ENCODE data around the gene GRK5.

The GRK5 gene

GRCh38 chr10:119495021-119495505, 287.7 kb downstream of the GRK5 start:
- H3K27me3 ChIP-seq, result no peaks in the 10 kb centered on the region
- H3K27ac ChIP-seq, result no peak overlapping the region
- no peaks in the 10 kb centered on the region for H3K4me1 ChIP-seq
- no peak for TF ChIP-seq CTCF (IDR thresholded peaks at IDR 0.05)
- intact Hi-C loops (cut with DNase I; ENCODE audit: low total_unique reads), result no loop called here
- no peaks in the 10 kb centered on the region for H3K9me3 ChIP-seq
- no peaks in the 10 kb centered on the region for H3K36me3 ChIP-seq
- H3K4me3 ChIP-seq, result no peak overlapping the region
- no peak for DNase-seq

GRCh38 chr10:119495545-119495944, 288.2 kb downstream of the GRK5 start:
- H3K27ac ChIP-seq, result no peak overlapping the region
- TF ChIP-seq CTCF (IDR thresholded peaks at IDR 0.05), result no peak
- intact Hi-C loops (cut with DNase I; ENCODE audit: low total_unique reads), result no loop called here
- H3K4me3 ChIP-seq, result no peak overlapping the region
- no peak for DNase-seq
- H3K4me1 ChIP-seq, result no peaks in the 10 kb centered on the region
- no peaks in the 10 kb centered on the region for H3K36me3 ChIP-seq
- H3K27me3 ChIP-seq, result no peaks in the 10 kb centered on the region
- H3K9me3 ChIP-seq, result no peaks in the 10 kb centered on the region

GRCh38 chr10:119496273-119496672, 288.9 kb downstream of the GRK5 start:
- intact Hi-C loops (cut with DNase I; ENCODE audit: low total_unique reads), result no loop called here
- Histone ChIP-seq H3K4me3 (no peak overlapping the region), H3K4me1 (no peaks in the 10 kb centered on the region), H3K27ac (no peak overlapping the region), H3K27me3 (no peaks in the 10 kb centered on the region), H3K36me3 (no peaks in the 10 kb centered on the region), H3K9me3 (no peaks in the 10 kb centered on the region)
- DNase-seq, result no peak
- TF ChIP-seq CTCF (IDR thresholded peaks at IDR 0.05), result no peak

GRCh38 chr10:119497243-119497642, 289.9 kb downstream of the GRK5 start:
- no peak for TF ChIP-seq CTCF (IDR thresholded peaks at IDR 0.05)
- no peaks in the 10 kb centered on the region for H3K27me3 ChIP-seq
- no peaks in the 10 kb centered on the region for H3K36me3 ChIP-seq
- H3K4me1 ChIP-seq, result no peaks in the 10 kb centered on the region
- DNase-seq, result no peak
- no peak overlapping the region for H3K27ac ChIP-seq
- no peak overlapping the region for H3K4me3 ChIP-seq
- no peaks in the 10 kb centered on the region for H3K9me3 ChIP-seq
- intact Hi-C loops (cut with DNase I; ENCODE audit: low total_unique reads), result no loop called here

GRCh38 chr10:119498889-119499676, 291.7 kb downstream of the GRK5 start:
- Histone ChIP-seq H3K27me3 (no peaks in the 10 kb centered on the region), H3K4me1 (no peaks in the 10 kb centered on the region), H3K4me3 (no peak overlapping the region), H3K27ac (no peak overlapping the region), H3K36me3 (no peaks in the 10 kb centered on the region), H3K9me3 (no peaks in the 10 kb centered on the region)
- TF ChIP-seq CTCF (IDR thresholded peaks at IDR 0.05), result no peak
- intact Hi-C loops (cut with DNase I; ENCODE audit: low total_unique reads), result no loop called here
- no peak for DNase-seq

All from tibial artery (tissue), 4 donors.